K562 (cell line): ENCODE measurements around the gene FBXO48. TPM values are rescaled to one million over a fixed set of nuclear protein-coding genes. Genes with fewer than 3 reads are reported as not detected.

ENCODE experiments used
- CTBP1 ChIP-seq: fragments of 450-650 bp; IDR thresholded peaks from 2 replicates; pipeline ENCODE4 v1.6.1; 2016; ENCODE audit warnings: borderline replicate concordance
- ERF ChIP-seq: fragments of 450-650 bp; formaldehyde crosslinking; IDR thresholded peaks from 2 replicates; pipeline ENCODE4 v1.4.0; 2020; ENCODE audit warnings: mild to moderate bottlenecking, mixed read lengths
- FOXP1 ChIP-seq: sonication (generic); formaldehyde crosslinking; IDR thresholded peaks from 2 replicates; pipeline ENCODE4 v1.8.0; 2022; ENCODE audit warnings: mild to moderate bottlenecking, missing genetic modification reagents
- HMGN3 ChIP-seq: IDR thresholded peaks from 2 replicates; pipeline ENCODE4 v1.6.1; 2011; ENCODE audit warnings: borderline replicate concordance, low read depth, mild to moderate bottlenecking, mixed read lengths, low read length; ENCODE audit not compliant: insufficient read length; ENCODE audit errors: extremely low read depth
- PHF21A ChIP-seq: fragments of 450-650 bp; IDR thresholded peaks from 2 replicates; pipeline ENCODE4 v1.6.1; 2017; ENCODE audit warnings: low read depth, borderline replicate concordance
- RREB1 ChIP-seq: fragments of 250-450 bp; sonication (Bioruptor Pico); IDR thresholded peaks from 2 replicates; pipeline ENCODE4 v1.4.0; 2020
- SRSF7 ChIP-seq: fragments of 200-400 bp; formaldehyde crosslinking; optimal IDR thresholded peaks from 2 replicates; pipeline ENCODE3; 2017; ENCODE audit warnings: mild to moderate bottlenecking, low read depth, low read length
- TFAP4 ChIP-seq: sonication (generic); formaldehyde crosslinking; IDR thresholded peaks from 2 replicates; pipeline ENCODE4 v1.8.0; 2022; ENCODE audit warnings: missing genetic modification reagents, mild to moderate bottlenecking, moderate library complexity, borderline replicate concordance
- USF1 ChIP-seq: sonication (generic); formaldehyde crosslinking; IDR thresholded peaks from 2 replicates; pipeline ENCODE4 v1.9.0; 2022; ENCODE audit warnings: mild to moderate bottlenecking, missing genetic modification reagents
- ZBTB34 ChIP-seq: fragments of 250-450 bp; sonication (Bioruptor Pico); IDR thresholded peaks from 2 replicates; pipeline ENCODE4 v1.8.0; 2021; ENCODE audit warnings: mild to moderate bottlenecking, moderate library complexity
- ZNF518B ChIP-seq: fragments of 250-450 bp; sonication (Bioruptor Pico); IDR thresholded peaks from 2 replicates; pipeline ENCODE4 v1.5.0; 2021; ENCODE audit warnings: mild to moderate bottlenecking, moderate library complexity
- polyA plus RNA-seq, 8 experiments: library from polyadenylated mRNA; depleted of rRNA in 4 of 8; stranded (reverse) in 5 of 8; unstranded in 3 of 8; fragments of >200 nt; fragmentation: Nextera tagmentation in 2 of 8; fragmentation: Illumina TruSeq in 1 of 8; extraction: Ambion mirVana in 2 of 8; extraction: Trizol in 1 of 8; gene quantifications; 2 replicates each; pipeline versions ENCODE4 v1.2.1 to v1.2.3, GENCODE V29; 2011 to 2014; ENCODE audit warnings: inconsistent platforms in 1 of 8, missing spikeins in 1 of 8
- total RNA-seq, 7 experiments: library from RNA; depleted of rRNA in 6 of 7; stranded (reverse); fragments of >200 nt in 6 of 7; fragmentation: Illumina TruSeq in 2 of 7; extraction: Trizol in 2 of 7; gene quantifications; 2 replicates each; pipeline versions ENCODE4 v1.2.1 to v1.2.3, GENCODE V29; 2011 to 2021; ENCODE audit warnings: low replicate concordance in 1 of 7

The FBXO48 gene
- total and polyA plus RNA-seq, 9 of the 15 experiments (the other 6 are each of a cell fraction or from before 2014, with no cell fraction given), result 0.36 to 1.8 (median 0.73) TPM

- TF ChIP-seq RREB1 (CRISPR knock-in tag) (peak; percentile 77; the same call in 1 of the 2 replicates), ERF (peak; percentile 99), ZBTB34 (CRISPR knock-in tag) (no peak), HMGN3 (no peak), USF1 (CRISPR knock-in tag) (no peak), ZNF518B (CRISPR knock-in tag) (peak; percentile 93), CTBP1 (no peak), FOXP1 (CRISPR knock-in tag) (no peak), TFAP4 (no peak), SRSF7 (no peak), PHF21A (no peak)
These were observed 28.4 kb downstream of the FBXO48 start (continued) for GRCh38 chr2:68438455-68439303.
